MV-4-11 (cell line): ENCODE results near the gene BORCS5.

Experiments
- DNase-seq: peaks from one replicate; lab custom pipeline; 2025; lab: John Stamatoyannopoulos, UW

BORCS5 gene

GRCh38 chr12:12353276-12353675 is 3.6 kb upstream of the BORCS5 start:
- no peak for DNase-seq

DNA sequence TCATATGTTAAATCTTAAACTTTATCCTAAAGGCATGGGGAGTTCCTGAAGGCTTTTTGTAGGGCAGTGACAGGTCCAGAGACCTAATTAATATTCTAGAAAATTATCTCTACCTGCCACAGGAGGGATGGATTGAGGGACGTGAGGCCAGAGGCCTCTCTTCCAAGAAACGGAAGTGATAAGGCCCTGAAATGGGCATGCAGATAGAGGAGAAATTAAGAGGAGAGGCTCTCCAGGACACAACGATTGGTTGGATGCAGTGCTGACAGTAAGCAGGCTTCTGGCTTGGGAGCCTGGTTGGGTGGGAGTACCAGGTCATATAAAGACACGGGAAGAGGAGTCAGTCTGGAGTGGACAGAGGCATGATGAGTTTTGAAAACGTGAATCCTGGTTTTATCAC is 3.1 kb upstream of the BORCS5 start:
- DNase-seq: no peak

DNA sequence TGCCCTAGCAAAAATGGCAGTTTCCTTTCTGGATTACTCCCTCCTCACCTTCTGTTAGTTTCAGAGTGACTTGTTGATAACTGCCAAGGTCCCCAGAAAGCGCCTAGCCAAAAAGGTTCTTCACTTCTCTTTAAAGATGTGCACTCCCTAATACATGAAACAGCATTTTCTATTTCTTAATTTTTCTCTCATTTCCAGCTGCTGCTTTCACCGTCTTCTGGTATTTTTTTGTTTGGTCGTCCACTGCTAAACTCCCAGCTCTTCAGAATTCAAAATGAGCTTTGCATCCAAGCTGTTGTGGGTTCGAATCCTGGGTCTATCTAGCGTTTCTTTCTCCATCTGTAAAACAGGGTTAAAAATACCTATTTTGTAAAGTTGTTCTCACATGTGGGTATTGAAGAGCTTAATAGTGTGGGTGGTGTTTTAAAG is 397 bp upstream of the BORCS5 start:
- DNase-seq: no peak

- DNase-seq: peak; percentile 37
Measured at GRCh38 chr12:12357719-12358461, 1.0 kb downstream of the BORCS5 start.

DNA sequence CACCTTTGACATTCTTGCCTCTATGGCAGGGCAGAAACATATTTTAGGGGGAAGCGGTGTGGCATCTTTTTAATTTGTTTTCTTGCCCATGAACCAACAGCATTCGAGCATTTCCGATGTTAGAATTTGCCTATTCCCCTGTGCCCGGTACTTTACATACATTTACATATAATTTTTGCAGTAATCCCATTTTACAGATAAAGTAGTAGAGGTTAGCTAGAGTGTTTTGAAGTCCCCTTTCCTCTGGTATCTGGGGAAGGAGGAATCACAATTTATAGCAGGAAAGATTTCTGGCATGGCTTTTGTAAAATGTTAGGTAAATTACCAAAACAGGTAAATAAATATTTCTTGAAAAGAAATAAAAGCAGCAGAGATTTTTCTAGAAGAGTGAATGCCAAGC is 1.6 kb downstream of the BORCS5 start:
- DNase-seq: no peak

- DNase-seq: no peak
Measured at GRCh38 chr12:12364787-12365445, 8.0 kb downstream of the BORCS5 start.

DNA sequence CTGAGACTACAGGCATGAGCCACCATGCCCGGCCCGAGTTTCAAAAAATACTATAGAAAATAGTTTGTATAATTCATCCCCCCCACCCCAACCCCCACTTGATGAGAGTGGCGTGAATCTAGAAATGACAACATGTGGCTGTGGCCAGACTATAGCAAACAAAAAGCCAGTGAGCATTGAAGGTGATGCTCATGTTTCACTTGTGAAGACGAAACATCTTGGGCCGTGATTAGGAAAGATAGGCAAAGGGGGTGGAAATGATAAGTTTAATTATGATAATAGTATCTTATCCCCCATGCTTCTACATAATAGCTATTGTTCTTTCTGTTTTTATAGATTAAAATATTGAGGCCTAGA is 8.5 kb downstream of the BORCS5 start:
- no peak for DNase-seq

DNA sequence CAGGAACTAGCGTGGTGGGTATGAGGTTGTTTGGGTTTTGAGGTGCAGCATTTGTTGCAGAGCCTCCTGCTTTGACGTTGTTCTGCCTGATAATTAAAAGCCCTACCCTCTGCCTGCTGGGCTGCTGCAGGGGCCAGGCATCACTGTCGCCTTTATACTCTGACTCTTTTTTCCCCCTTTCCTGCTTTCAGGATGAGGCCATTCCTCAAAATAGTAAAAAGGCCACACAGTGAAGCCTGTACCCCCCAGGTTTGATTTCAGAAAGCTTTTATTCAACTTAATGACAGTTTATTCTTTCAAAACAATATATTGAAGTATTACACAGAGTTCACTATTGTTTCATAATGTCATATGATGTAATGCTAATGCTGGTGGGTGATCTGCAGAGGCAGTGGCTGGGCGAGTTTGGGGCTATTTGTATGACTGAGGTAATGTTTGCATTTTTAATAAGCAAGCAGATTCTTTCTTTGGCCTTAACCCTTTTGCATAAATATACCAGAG is 9.1 kb downstream of the BORCS5 start:
- DNase-seq: no peak

DNA sequence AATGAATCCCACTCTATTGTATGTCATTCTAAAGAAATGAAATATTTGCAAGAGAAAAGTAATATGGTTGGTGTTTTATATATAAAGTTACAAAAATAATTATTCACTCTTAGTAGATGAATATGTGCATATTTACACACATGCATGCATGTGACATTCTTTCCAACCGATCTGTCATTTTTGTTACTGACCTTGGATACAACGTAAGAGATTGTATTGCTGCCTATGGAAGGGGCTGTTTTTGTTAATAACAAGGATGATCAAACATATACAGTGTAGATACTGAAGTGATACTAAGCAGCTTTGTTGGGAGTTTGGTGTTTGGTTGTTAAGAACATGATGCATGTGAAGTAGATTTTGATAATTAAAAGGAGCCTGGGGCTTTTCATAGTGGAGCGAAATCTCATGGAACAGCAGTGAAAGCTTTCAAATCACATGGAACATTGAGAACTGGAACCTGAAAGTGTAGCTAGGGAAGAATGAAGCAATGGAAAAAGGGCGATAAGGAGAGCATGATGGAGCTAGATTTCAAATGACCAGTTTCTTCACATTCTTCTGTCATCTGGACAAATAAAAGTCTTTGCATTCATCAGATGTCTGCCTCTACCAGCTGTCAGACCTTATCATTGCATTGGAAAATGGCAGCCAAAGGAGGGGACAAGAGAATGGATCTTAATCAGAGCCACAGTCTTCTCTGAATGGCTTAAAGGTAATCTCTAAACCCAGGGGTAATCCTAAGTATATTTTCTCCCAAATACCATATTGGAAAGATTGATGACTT is 10.0 kb downstream of the BORCS5 start:
- no peak for DNase-seq

DNA sequence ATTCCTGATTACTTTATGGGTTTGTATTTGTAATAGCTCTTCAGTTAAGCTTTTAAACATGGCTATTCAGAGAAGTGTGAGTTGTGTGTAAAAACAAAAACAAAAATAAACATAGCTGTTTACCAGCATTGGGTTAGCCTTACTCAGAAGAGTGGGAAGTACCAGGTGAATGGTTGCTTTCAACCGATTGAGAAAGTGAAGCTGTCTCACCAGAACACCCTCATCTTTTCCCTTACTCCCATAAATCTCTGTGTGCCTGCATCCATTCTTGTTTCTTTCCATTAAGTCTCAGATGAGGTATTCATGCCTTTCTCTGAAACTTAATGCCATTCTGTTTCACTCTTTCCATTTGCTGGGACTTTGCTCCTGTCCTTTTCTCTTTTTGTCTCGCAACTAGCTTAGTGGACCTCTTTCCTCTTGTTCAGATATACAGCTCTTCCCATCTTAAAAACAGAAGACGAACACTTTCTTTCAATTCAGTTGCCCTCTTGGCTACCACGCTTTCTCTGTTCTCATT is 10.7 kb downstream of the BORCS5 start:
- no peak for DNase-seq

GRCh38 chr12:12372946-12373722 is 16.3 kb downstream of the BORCS5 start:
- DNase-seq: no peak

- DNase-seq: peak; percentile 72
Measured at GRCh38 chr12:12376646-12377448, 20.0 kb downstream of the BORCS5 start.

GRCh38 chr12:12378616-12379015 is 21.7 kb downstream of the BORCS5 start:
- peak; percentile 5 for DNase-seq

DNA sequence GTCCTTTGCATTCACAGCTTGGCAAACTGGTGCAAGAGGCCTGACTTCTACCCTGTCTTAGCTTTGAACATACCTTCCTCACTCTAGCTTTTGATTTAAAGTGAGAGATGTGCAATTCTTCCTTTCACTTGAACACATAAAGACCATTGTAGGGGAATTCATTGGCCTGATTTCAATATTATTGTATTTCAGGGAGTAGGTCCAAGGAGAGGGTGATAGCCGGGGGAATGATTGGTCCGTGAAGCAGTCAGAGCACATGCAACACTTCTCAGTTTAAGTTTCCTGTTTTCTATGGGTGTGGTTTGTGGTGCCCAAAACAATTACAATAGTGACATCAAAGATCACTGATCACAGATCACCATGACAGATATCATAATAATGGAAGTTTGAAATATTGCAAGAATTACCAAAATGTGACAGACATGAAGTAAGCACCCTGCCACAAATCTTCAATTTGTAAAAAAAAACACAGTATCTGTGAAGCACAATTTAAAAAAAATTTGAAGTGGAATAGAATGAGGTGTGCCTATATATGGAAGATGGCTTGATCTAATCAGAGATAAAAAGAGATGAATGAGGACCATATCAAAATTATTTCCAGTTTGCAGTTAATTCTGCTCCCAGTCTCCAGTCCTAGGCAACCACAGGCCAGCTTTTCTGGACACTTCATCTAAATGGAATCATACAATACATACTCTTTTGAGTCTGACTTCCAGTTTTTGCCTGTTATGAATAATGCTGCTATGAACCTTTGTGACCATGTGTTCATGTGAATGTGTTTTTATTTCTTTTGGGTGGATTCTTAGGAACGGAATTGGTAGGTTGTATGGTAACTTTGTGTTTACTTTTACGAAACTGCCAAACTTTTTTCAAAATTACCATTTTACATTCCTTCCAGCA is 23.2 kb downstream of the BORCS5 start:
- DNase-seq: peak; percentile 47

- no peak for DNase-seq
Measured at GRCh38 chr12:12380949-12381593, 24.2 kb downstream of the BORCS5 start.

DNA sequence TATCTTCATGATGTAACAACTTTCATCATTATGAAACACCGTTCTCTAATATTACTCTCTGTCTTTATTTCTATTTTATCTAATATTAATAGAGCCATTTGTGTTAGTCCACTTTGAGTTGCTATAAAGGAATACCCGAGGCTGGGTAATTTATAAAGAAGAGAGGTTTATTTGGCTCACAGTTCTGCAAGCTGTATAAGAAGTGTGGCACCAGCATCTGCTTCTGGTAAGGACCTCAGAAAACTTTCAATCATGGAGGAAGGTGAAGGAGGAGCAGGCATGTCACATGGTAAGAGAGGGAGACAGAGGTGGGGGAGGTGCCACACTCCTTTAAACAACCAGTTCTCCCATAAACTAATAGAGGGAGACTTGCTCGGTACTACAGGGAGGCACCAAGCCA is 25.1 kb downstream of the BORCS5 start:
- DNase-seq: no peak

- peak; percentile 25 for DNase-seq
Measured at GRCh38 chr12:12384571-12385340, 27.9 kb downstream of the BORCS5 start.

DNA sequence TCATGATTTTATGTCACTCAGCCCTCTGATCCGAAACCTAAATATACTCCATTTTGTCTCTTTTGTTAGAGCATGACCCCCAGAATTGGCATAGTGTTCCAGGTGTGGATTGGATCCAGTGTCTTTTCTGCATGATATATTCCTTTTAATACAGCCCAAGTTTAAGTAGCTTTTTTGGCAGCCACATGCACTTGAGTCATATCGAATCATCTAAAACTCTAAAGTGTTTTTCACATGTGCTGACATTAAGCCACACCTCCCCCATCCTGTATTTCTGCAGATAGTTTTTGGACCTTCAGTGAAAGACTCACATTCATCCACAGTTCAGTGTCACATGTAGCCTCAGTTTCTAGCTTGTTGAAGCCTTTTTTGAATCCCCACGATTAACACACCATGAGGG is 30.6 kb downstream of the BORCS5 start:
- DNase-seq: no peak

GRCh38 chr12:12392413-12392812 is 35.5 kb downstream of the BORCS5 start:
- DNase-seq: no peak
